OCI-LY7 (cell line): Measurements from ENCODE around the gene BBS5. TPM values are rescaled to one million over a fixed set of nuclear protein-coding genes. Genes with fewer than 3 reads are reported as not detected.

Source experiments
- BruUV-seq: library from RNA; stranded (reverse); fragments of 400-500 nt; replicated peaks from 2 replicates; lab custom pipeline; 2021; lab: Mats Ljungman, UMichigan
- CTCF ChIA-PET: fragments of 300-600 bp; sonication (Branson Sonifier 250); formaldehyde crosslinking; loops from one replicate; lab custom pipeline; 2022; ENCODE audit warnings: antibody characterized with exemption; ENCODE audit not compliant: unreplicated experiment; lab: Charles Lee
- POLR2A ChIA-PET: fragments of 300-600 bp; sonication (Branson Sonifier 250); formaldehyde crosslinking; loops from one replicate; lab custom pipeline; 2022; ENCODE audit warnings: antibody characterized with exemption; lab: Charles Lee
- DNase-seq: peaks from one replicate; pipeline ENCODE4 v3.0.0-alpha.2; 2015; ENCODE audit warnings: low spot score
- H2AFZ ChIP-seq: fragments of 200-600 bp; sonication (generic), shearing (Covaris generic); 2 replicates; pipeline ENCODE4 v1.6.1; 2014; ENCODE audit warnings: mild to moderate bottlenecking, antibody characterized with exemption, low read length, moderate library complexity
- H3K27ac ChIP-seq: fragments of 200-600 bp; sonication (generic); 2 replicates; pipeline ENCODE4 v1.5.1; 2014; ENCODE audit warnings: mixed run types, low read depth, mild to moderate bottlenecking, moderate library complexity, low read length, inconsistent platforms; ENCODE audit not compliant: poor library complexity, severe bottlenecking
- H3K36me3 ChIP-seq: fragments of 200-600 bp; sonication (generic); 2 replicates; pipeline ENCODE4 v1.6.1; 2014; ENCODE audit warnings: mild to moderate bottlenecking, antibody characterized with exemption, low read length, moderate library complexity, mixed read lengths; ENCODE audit not compliant: insufficient read depth
- H3K4me1 ChIP-seq: fragments of 200-600 bp; sonication (generic); 2 replicates; pipeline ENCODE4 v1.5.1; 2014; ENCODE audit warnings: mild to moderate bottlenecking, low read length; ENCODE audit not compliant: insufficient read depth, poor library complexity, severe bottlenecking
- H3K4me2 ChIP-seq: fragments of 200-600 bp; sonication (generic); 2 replicates; pipeline ENCODE4 v1.6.1; 2014; ENCODE audit warnings: mild to moderate bottlenecking, low read length
- H3K4me3 ChIP-seq: fragments of 200-600 bp; sonication (generic); 2 replicates; pipeline ENCODE4 v1.5.1; 2014; ENCODE audit warnings: mild to moderate bottlenecking, low read depth, low read length; ENCODE audit not compliant: poor library complexity, severe bottlenecking
- H3K79me2 ChIP-seq: fragments of 200-600 bp; sonication (generic); 2 replicates; pipeline ENCODE4 v1.6.1; 2016; ENCODE audit warnings: low read depth, mild to moderate bottlenecking, low read length, moderate library complexity, mixed read lengths; ENCODE audit not compliant: insufficient read depth
- H3K9me2 ChIP-seq: fragments of 200-600 bp; sonication (generic); 2 replicates; pipeline ENCODE4 v1.6.1; 2016; ENCODE audit warnings: mild to moderate bottlenecking, low read length, mixed read lengths; ENCODE audit not compliant: insufficient read depth
- H3K9me3 ChIP-seq: fragments of 200-600 bp; sonication (generic); 2 replicates; pipeline ENCODE4 v1.6.1; 2014; ENCODE audit warnings: mild to moderate bottlenecking, mixed run types, low read length, mixed read lengths
- H4K20me1 ChIP-seq: fragments of 200-600 bp; sonication (generic); 2 replicates; pipeline ENCODE4 v1.6.1; 2014; ENCODE audit warnings: mild to moderate bottlenecking, antibody characterized with exemption, low read length, moderate library complexity, mixed read lengths; ENCODE audit not compliant: insufficient read depth
- EZH2phosphoT487 ChIP-seq: fragments of 200-600 bp; sonication (generic); IDR thresholded peaks from 2 replicates; pipeline ENCODE4 v1.6.1; 2018; ENCODE audit warnings: low read depth, borderline replicate concordance, mild to moderate bottlenecking, mixed run types, antibody characterized with exemption, low read length, moderate library complexity, mixed read lengths
- intact Hi-C: fragments of 100-400 bp; cut with micrococcal nuclease; formaldehyde crosslinking; loops from one replicate; pipeline ENCODE4 v1.10.0; 2022; ENCODE audit not compliant: unreplicated experiment
- total RNA-seq, 2 experiments: library from RNA; depleted of rRNA in 1 of 2; stranded (reverse); fragments of >200 nt in 1 of 2; shearing (Covaris generic) in 1 of 2; gene quantifications; 2 replicates each; pipeline ENCODE4 v1.2.3, GENCODE V29; 2014 to 2022
- TF ChIP-seq, protein P1 (sequence below): fragments of 200-600 bp; sonication (generic); conservative IDR thresholded peaks from 2 replicates; pipeline ENCODE4 v1.5.1; 2014; ENCODE audit warnings: mild to moderate bottlenecking, antibody characterized with exemption, low read length, moderate library complexity, mixed read lengths

The BBS5 gene
- total RNA-seq, 2 experiments from 2014 or later = 0.11 to 0.13 TPM

GRCh38 chr2:169540146-169540545, 60.9 kb downstream of the BBS5 start:
- POLR2A ChIA-PET = interaction anchor here (1.1 kb wide), 1 partner anchor 74 kb away, joined by 3 read pairs; no protein-coding TSS in a partner anchor
- H4K20me1 ChIP-seq = no peaks in the 10 kb centered on the region
- TF ChIP-seq EZH2phosphoT487 = no peak
- BruUV-seq = no TSS peak
- no peak for DNase-seq
- H3K4me2 ChIP-seq = no peak overlapping the region
- intact Hi-C loops = no loop called here
- H2AFZ ChIP-seq = no peak overlapping the region
- H3K4me1 ChIP-seq = no peaks in the 10 kb centered on the region
- H3K36me3 ChIP-seq = peaks cover 51% of the 10 kb centered on the region
- H3K79me2 ChIP-seq = no peaks in the 10 kb centered on the region
- H3K9me3 ChIP-seq = no peaks in the 10 kb centered on the region
- no peak overlapping the region for H3K4me3 ChIP-seq
- no peaks in the 10 kb centered on the region for H3K9me2 ChIP-seq
- CTCF ChIA-PET = no interaction called here
- no peak overlapping the region for H3K27ac ChIP-seq

GRCh38 chr2:169542433-169542832, 63.1 kb downstream of the BBS5 start:
- no peaks in the 10 kb centered on the region for H3K4me1 ChIP-seq
- no peak overlapping the region for H3K4me3 ChIP-seq
- no peaks in the 10 kb centered on the region for H3K9me2 ChIP-seq
- no peaks in the 10 kb centered on the region for H3K79me2 ChIP-seq
- intact Hi-C loops = no loop called here
- H3K4me2 ChIP-seq = no peak overlapping the region
- ChIA-PET POLR2A (no interaction called here), CTCF (no interaction called here)
- TF ChIP-seq, protein P1, sequence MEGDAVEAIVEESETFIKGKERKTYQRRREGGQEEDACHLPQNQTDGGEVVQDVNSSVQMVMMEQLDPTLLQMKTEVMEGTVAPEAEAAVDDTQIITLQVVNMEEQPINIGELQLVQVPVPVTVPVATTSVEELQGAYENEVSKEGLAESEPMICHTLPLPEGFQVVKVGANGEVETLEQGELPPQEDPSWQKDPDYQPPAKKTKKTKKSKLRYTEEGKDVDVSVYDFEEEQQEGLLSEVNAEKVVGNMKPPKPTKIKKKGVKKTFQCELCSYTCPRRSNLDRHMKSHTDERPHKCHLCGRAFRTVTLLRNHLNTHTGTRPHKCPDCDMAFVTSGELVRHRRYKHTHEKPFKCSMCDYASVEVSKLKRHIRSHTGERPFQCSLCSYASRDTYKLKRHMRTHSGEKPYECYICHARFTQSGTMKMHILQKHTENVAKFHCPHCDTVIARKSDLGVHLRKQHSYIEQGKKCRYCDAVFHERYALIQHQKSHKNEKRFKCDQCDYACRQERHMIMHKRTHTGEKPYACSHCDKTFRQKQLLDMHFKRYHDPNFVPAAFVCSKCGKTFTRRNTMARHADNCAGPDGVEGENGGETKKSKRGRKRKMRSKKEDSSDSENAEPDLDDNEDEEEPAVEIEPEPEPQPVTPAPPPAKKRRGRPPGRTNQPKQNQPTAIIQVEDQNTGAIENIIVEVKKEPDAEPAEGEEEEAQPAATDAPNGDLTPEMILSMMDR = no peak
- TF ChIP-seq EZH2phosphoT487 = no peak
- BruUV-seq = no TSS peak
- DNase-seq = no peak
- peaks cover 62% of the 10 kb centered on the region for H3K36me3 ChIP-seq
- no peak overlapping the region for H2AFZ ChIP-seq
- no peaks in the 10 kb centered on the region for H3K9me3 ChIP-seq
- H4K20me1 ChIP-seq = no peaks in the 10 kb centered on the region
- no peak overlapping the region for H3K27ac ChIP-seq

GRCh38 chr2:169546756-169547155, 67.5 kb downstream of the BBS5 start:
- no TSS peak for BruUV-seq
- no peak for TF ChIP-seq EZH2phosphoT487
- TF ChIP-seq, protein P1 = no peak

More at GRCh38 chr2:169546756-169547155, 67.5 kb downstream of the BBS5 start:
- no peaks in the 10 kb centered on the region for H3K9me2 ChIP-seq
- no peak overlapping the region for H3K27ac ChIP-seq
- H3K79me2 ChIP-seq = no peaks in the 10 kb centered on the region
- H2AFZ ChIP-seq = no peak overlapping the region
- ChIA-PET POLR2A (no interaction called here), CTCF (no interaction called here)
- DNase-seq = no peak
- no peak overlapping the region for H3K4me2 ChIP-seq
- peaks cover 68% of the 10 kb centered on the region for H3K36me3 ChIP-seq
- intact Hi-C loops = no loop called here
- no peaks in the 10 kb centered on the region for H4K20me1 ChIP-seq
- H3K4me3 ChIP-seq = no peak overlapping the region
- no peaks in the 10 kb centered on the region for H3K4me1 ChIP-seq
- no peaks in the 10 kb centered on the region for H3K9me3 ChIP-seq

Other genes with a start within 250 kb of the BBS5 start
- gene LRP2, start 117.0 kb upstream of the BBS5 start, total RNA-seq (2014; rRNA removed; shearing (Covaris generic)) = not detected in 2 replicates
- gene LRP2, start 117.0 kb upstream of the BBS5 start, total RNA-seq (2022) = 0.06 and 0.89 TPM in 2 replicates
- gene KLHL41, start 30.2 kb downstream of the BBS5 start, total RNA-seq (2014; rRNA removed; shearing (Covaris generic)) = not detected in 2 replicates
- gene KLHL41, start 30.2 kb downstream of the BBS5 start, total RNA-seq (2022) = not detected in 2 replicates
- 25.1 and 34.6 TPM in 2 replicates for gene FASTKD1, start 94.4 kb downstream of the BBS5 start, total RNA-seq (2014; rRNA removed; shearing (Covaris generic))
- gene FASTKD1, start 94.4 kb downstream of the BBS5 start, total RNA-seq (2022) = 48.6 and 54.9 TPM in 2 replicates
- gene PPIG, start 104.9 kb downstream of the BBS5 start, total RNA-seq (2014; rRNA removed; shearing (Covaris generic)) = 33.5 and 48.5 TPM in 2 replicates
- 65.1 and 65.7 TPM in 2 replicates for gene PPIG, start 104.9 kb downstream of the BBS5 start, total RNA-seq (2022)
- not detected in 2 replicates for gene CFAP210, start 214.9 kb downstream of the BBS5 start, total RNA-seq (2014; rRNA removed; shearing (Covaris generic))
- gene CFAP210, start 214.9 kb downstream of the BBS5 start, total RNA-seq (2022) = not detected in 2 replicates
- 2.8 and 4.8 TPM in 2 replicates for gene PHOSPHO2, start 215.0 kb downstream of the BBS5 start, total RNA-seq (2014; rRNA removed; shearing (Covaris generic))
- 2.9 and 4.2 TPM in 2 replicates for gene PHOSPHO2, start 215.0 kb downstream of the BBS5 start, total RNA-seq (2022)